OCI-LY1 (cell line): ENCODE results near the gene RANBP1.

Experiments used
- H2AFZ ChIP-seq: fragments of 200-600 bp; sonication (generic), shearing (Covaris generic); 2 replicates; pipeline ENCODE4 v1.6.0; 2014; ENCODE audit warnings: antibody characterized with exemption, mild to moderate bottlenecking, low read length
- H3F3A ChIP-seq: fragments of 200-600 bp; sonication (generic), shearing (Covaris generic); 2 replicates; pipeline ENCODE4 v1.6.0; 2014; ENCODE audit warnings: mild to moderate bottlenecking, antibody characterized with exemption, low read length, moderate library complexity; ENCODE audit not compliant: insufficient read depth
- H3K27ac ChIP-seq: fragments of 200-600 bp; sonication (generic); 2 replicates; pipeline ENCODE4 v1.5.1; 2014; ENCODE audit warnings: low read length, mixed run types, mild to moderate bottlenecking, low read depth; ENCODE audit not compliant: poor library complexity, severe bottlenecking
- H3K27me3 ChIP-seq: fragments of 200-600 bp; sonication (generic); 2 replicates; pipeline ENCODE4 v1.6.0; 2014; ENCODE audit warnings: antibody characterized with exemption, mild to moderate bottlenecking, low read length, moderate library complexity; ENCODE audit not compliant: insufficient read depth
- H3K36me3 ChIP-seq: fragments of 200-600 bp; sonication (generic); 2 replicates; pipeline ENCODE4 v1.6.1; 2014; ENCODE audit warnings: mild to moderate bottlenecking, antibody characterized with exemption, low read length, moderate library complexity, mixed read lengths; ENCODE audit not compliant: insufficient read depth
- H3K4me1 ChIP-seq: fragments of 200-600 bp; sonication (generic); 2 replicates; pipeline ENCODE4 v1.5.1; 2014; ENCODE audit warnings: mild to moderate bottlenecking, low read length, moderate library complexity; ENCODE audit not compliant: insufficient read depth, severe bottlenecking
- H3K4me2 ChIP-seq: fragments of 200-600 bp; sonication (generic), shearing (Covaris generic); 2 replicates; pipeline ENCODE4 v1.6.1; 2014; ENCODE audit warnings: low read length
- H3K4me3 ChIP-seq: fragments of 200-600 bp; sonication (generic); 2 replicates; pipeline ENCODE4 v1.5.1; 2014; ENCODE audit warnings: low read length, low read depth, mild to moderate bottlenecking, mixed read lengths; ENCODE audit not compliant: poor library complexity, severe bottlenecking
- H3K79me2 ChIP-seq: fragments of 200-600 bp; shearing (Covaris generic); 2 replicates; pipeline ENCODE4 v1.6.1; 2016; ENCODE audit warnings: mixed run types, low read length, mixed read lengths; ENCODE audit not compliant: insufficient read depth
- H3K9ac ChIP-seq: fragments of 200-600 bp; sonication (generic), shearing (Covaris generic); 2 replicates; pipeline ENCODE4 v1.6.1; 2014; ENCODE audit warnings: mild to moderate bottlenecking, low read length, mixed read lengths
- H3K9me2 ChIP-seq: fragments of 200-600 bp; sonication (generic), shearing (Covaris generic); 2 replicates; pipeline ENCODE4 v1.6.1; 2014; ENCODE audit warnings: low read depth, mild to moderate bottlenecking, low read length, mixed read lengths
- H3K9me3 ChIP-seq: fragments of 200-600 bp; shearing (Covaris generic); 2 replicates; pipeline ENCODE4 v1.6.1; 2014; ENCODE audit warnings: low read length, mixed read lengths
- H4K20me1 ChIP-seq: fragments of 200-600 bp; sonication (generic), shearing (Covaris generic); 2 replicates; pipeline ENCODE4 v1.6.0; 2016; ENCODE audit warnings: mild to moderate bottlenecking, low read length; ENCODE audit not compliant: insufficient read depth
- CTCF ChIP-seq: fragments of 200-600 bp; sonication (generic), shearing (Covaris generic); IDR thresholded peaks from 2 replicates; pipeline ENCODE4 v1.5.1; 2017; ENCODE audit warnings: mild to moderate bottlenecking, antibody characterized with exemption, low read length, moderate library complexity, mixed read lengths
- EZH2 ChIP-seq: fragments of 200-600 bp; sonication (generic), shearing (Covaris generic); IDR thresholded peaks from 2 replicates; pipeline ENCODE4 v1.8.0; 2017; ENCODE audit warnings: borderline replicate concordance, mixed run types, mild to moderate bottlenecking, antibody characterized with exemption, low read length, moderate library complexity, mixed read lengths

RANBP1 gene

GRCh38 chr22:20143883-20144665 lies 28.2 kb downstream of the RANBP1 start:
- no peak overlapping the region for H2AFZ ChIP-seq
- TF ChIP-seq CTCF, result no peak
- no peak for TF ChIP-seq EZH2
- no peaks in the 10 kb centered on the region for H4K20me1 ChIP-seq
- no peak overlapping the region for H3K4me3 ChIP-seq
- H3K4me1 ChIP-seq, result no peaks in the 10 kb centered on the region
- no peaks in the 10 kb centered on the region for H3K9me3 ChIP-seq
- no peaks in the 10 kb centered on the region for H3K9me2 ChIP-seq
- no peak overlapping the region for H3K9ac ChIP-seq
- no peak overlapping the region for H3K27ac ChIP-seq
- H3K79me2 ChIP-seq, result no peaks in the 10 kb centered on the region
- H3K27me3 ChIP-seq, result no peaks in the 10 kb centered on the region
- no peaks in the 10 kb centered on the region for H3K36me3 ChIP-seq
- no peaks in the 10 kb centered on the region for H3F3A ChIP-seq
- H3K4me2 ChIP-seq, result no peak overlapping the region

GRCh38 chr22:20145206-20145831 lies 29.4 kb downstream of the RANBP1 start:
- no peak overlapping the region for H3K27ac ChIP-seq
- no peaks in the 10 kb centered on the region for H3K4me1 ChIP-seq
- no peaks in the 10 kb centered on the region for H3K27me3 ChIP-seq
- H3F3A ChIP-seq, result no peaks in the 10 kb centered on the region
- TF ChIP-seq EZH2, result no peak
- no peak for TF ChIP-seq CTCF
- no peak overlapping the region for H3K4me3 ChIP-seq
- H3K79me2 ChIP-seq, result no peaks in the 10 kb centered on the region
- no peaks in the 10 kb centered on the region for H3K9me2 ChIP-seq
- no peak overlapping the region for H3K9ac ChIP-seq
- H3K36me3 ChIP-seq, result no peaks in the 10 kb centered on the region
- no peaks in the 10 kb centered on the region for H3K9me3 ChIP-seq
- H2AFZ ChIP-seq, result no peak overlapping the region
- no peaks in the 10 kb centered on the region for H4K20me1 ChIP-seq
- no peak overlapping the region for H3K4me2 ChIP-seq

- Histone ChIP-seq H2AFZ (no peak overlapping the region), H3K9me3 (no peaks in the 10 kb centered on the region), H3K4me3 (no peak overlapping the region), H3K9me2 (no peaks in the 10 kb centered on the region), H3K9ac (no peak overlapping the region), H3K27me3 (no peaks in the 10 kb centered on the region), H4K20me1 (no peaks in the 10 kb centered on the region), H3K36me3 (no peaks in the 10 kb centered on the region), H3K27ac (no peak overlapping the region), H3K4me1 (no peaks in the 10 kb centered on the region), H3F3A (no peaks in the 10 kb centered on the region), H3K79me2 (no peaks in the 10 kb centered on the region), H3K4me2 (no peak overlapping the region)
- TF ChIP-seq EZH2 (no peak), CTCF (no peak)
Measured at GRCh38 chr22:20145832-20146223, 29.9 kb downstream of the RANBP1 start.
